Esophagus squamous epithelium (tissue), 5 donors: ENCODE measurements around the gene CAMK1G. TPM values are rescaled to one million over a fixed set of nuclear protein-coding genes. Genes with fewer than 3 reads are reported as not detected.
A peak's percentile ranks its signal among the peaks of the same experiment; 100 is the strongest.

Experiments used
- DNase-seq: peaks from one replicate; lab custom pipeline; 2025; lab: John Stamatoyannopoulos, UW
- H3K27ac ChIP-seq, 4 donors: fragments of 200-600 bp; sonication (generic); one replicate each; pipeline ENCODE4 v1.5.1; 2016 to 2019; ENCODE audit warnings: mild to moderate bottlenecking in 1 of 4
- H3K27me3 ChIP-seq, 4 donors: fragments of 200-600 bp; sonication (generic); 1 replicate in 3 of 4; 2 replicates in 1 of 4; pipeline versions ENCODE4 v1.5.1 to v1.6.0; 2017 to 2021; ENCODE audit warnings: antibody characterized with exemption in 1 of 4
- H3K36me3 ChIP-seq, 3 donors: fragments of 200-600 bp; sonication (generic); one replicate each; pipeline ENCODE4 v1.5.1; 2016 to 2019
- H3K4me1 ChIP-seq, 3 donors: fragments of 200-600 bp; sonication (generic); one replicate each; pipeline ENCODE4 v1.5.1; 2017 to 2019
- H3K4me3 ChIP-seq, 4 donors: fragments of 200-600 bp; sonication (generic); 1 replicate in 3 of 4; 2 replicates in 1 of 4; pipeline ENCODE4 v1.5.1; 2016 to 2019; ENCODE audit warnings: mild to moderate bottlenecking in 2 of 4, moderate library complexity in 1 of 4
- H3K9me3 ChIP-seq, 3 donors: fragments of 200-600 bp; sonication (generic); one replicate each; pipeline ENCODE4 v1.5.1; 2016 to 2019
- CTCF ChIP-seq, 6 experiments: fragments of 450-650 bp in 4 of 6; fragments of 200-600 bp in 2 of 6; sonication (generic) in 2 of 6; IDR thresholded peaks; one replicate each; pipeline ENCODE4 v1.5.1; 2016 to 2019; ENCODE audit warnings: antibody characterized with exemption in 6 of 6, mild to moderate bottlenecking in 4 of 6, moderate library complexity in 4 of 6
- POLR2A ChIP-seq, 4 donors: fragments of 450-650 bp; IDR thresholded peaks; one replicate each; pipeline ENCODE4 v1.6.1; 2017; ENCODE audit warnings: antibody characterized with exemption in 4 of 4, mild to moderate bottlenecking in 4 of 4, moderate library complexity in 3 of 4
- WGBS, 2 donors: methylation state at CpG; one replicate each; pipeline ENCODE4 v1.1.5; 2018; 5-methylcytosine and 5-hydroxymethylcytosine counted together
- intact Hi-C: fragments of 100-400 bp; cut with DNase I; formaldehyde crosslinking; loops from one replicate; pipeline ENCODE4 v1.15.0; 2022
- total RNA-seq, 4 donors: library from RNA; depleted of rRNA; stranded (reverse); fragments of >200 nt; gene quantifications; one replicate each; pipeline ENCODE4 v1.1.0, GENCODE V29; 2016
- donor health status: DM: yes; HTN: yes; CAD: no.

The CAMK1G gene
- total RNA-seq, 4 donors from 2014 or later, result 0.19 TPM; not detected in 3

GRCh38 chr1:209645574-209646452, 62.3 kb downstream of the CAMK1G start:
- Histone ChIP-seq H3K4me3 (no peak overlapping the region), H3K36me3 (no peaks in the 10 kb centered on the region), H3K27me3 (peaks cover 0 to 5% (median 0%) of the 10 kb centered on the region in 4 donors), H3K9me3 (no peaks in the 10 kb centered on the region), H3K4me1 (peaks cover 45 to 100% (median 81%) of the 10 kb centered on the region in 3 donors), H3K27ac (peak overlapping the region in 2 of 4 donors; percentile 66 to 73)
- no peak for TF ChIP-seq CTCF (IDR thresholded peaks at IDR 0.05)
- no peak for TF ChIP-seq POLR2A (IDR thresholded peaks at IDR 0.05)
- WGBS, 2 donors, result 68 to 69% methylated on average over 16 of the region's 16 CpGs
- no peak for DNase-seq
- intact Hi-C loops, result no loop called here

- H3K27me3 ChIP-seq, result peaks cover 0 to 2% (median 0%) of the 10 kb centered on the region in 4 donors
- no peak overlapping the region for H3K4me3 ChIP-seq
- no peak for DNase-seq
- H3K27ac ChIP-seq, result peak overlapping the region in 1 of 4 donors; percentile 66
- intact Hi-C loops, result no loop called here
- TF ChIP-seq CTCF (IDR thresholded peaks at IDR 0.05), result peak in 1 of 6 experiments; percentile 45
- TF ChIP-seq POLR2A (IDR thresholded peaks at IDR 0.05), result no peak
- no peaks in the 10 kb centered on the region for H3K36me3 ChIP-seq
- H3K9me3 ChIP-seq, result no peaks in the 10 kb centered on the region
- WGBS, 2 donors, result 63 to 76% methylated on average over 5 of the region's 5 CpGs
- peaks cover 46 to 100% (median 84%) of the 10 kb centered on the region in 3 donors for H3K4me1 ChIP-seq
Observed at GRCh38 chr1:209646558-209646957, 63.0 kb downstream of the CAMK1G start.

- H3K36me3 ChIP-seq, result no peaks in the 10 kb centered on the region
- intact Hi-C loops, result no loop called here
- H3K9me3 ChIP-seq, result no peaks in the 10 kb centered on the region
- no peak for TF ChIP-seq POLR2A (IDR thresholded peaks at IDR 0.05)
- TF ChIP-seq CTCF (IDR thresholded peaks at IDR 0.05), result no peak
- no peak for DNase-seq
- 41 to 52% methylated on average over 3 to 4 of the region's 4 CpGs for WGBS, 2 donors
- no peak overlapping the region for H3K4me3 ChIP-seq
- no peaks in the 10 kb centered on the region for H3K27me3 ChIP-seq
- H3K27ac ChIP-seq, result peak overlapping the region in 1 of 4 donors; percentile 19
- peaks cover 47 to 100% (median 78%) of the 10 kb centered on the region in 3 donors for H3K4me1 ChIP-seq
Observed at GRCh38 chr1:209647156-209647555, 63.6 kb downstream of the CAMK1G start.

- Histone ChIP-seq H3K4me3 (peak overlapping the region in 3 of 4 donors; percentile 24 to 39 (median 30)), H3K4me1 (peaks cover 36 to 100% (median 74%) of the 10 kb centered on the region in 3 donors), H3K27me3 (no peaks in the 10 kb centered on the region), H3K9me3 (no peaks in the 10 kb centered on the region), H3K27ac (peak overlapping the region in 2 of 4 donors; percentile 88 to 90), H3K36me3 (no peaks in the 10 kb centered on the region)
- TF ChIP-seq POLR2A (IDR thresholded peaks at IDR 0.05) (no peak), CTCF (IDR thresholded peaks at IDR 0.05) (no peak)
- intact Hi-C loops, result no loop called here
- no peak for DNase-seq
Observed at GRCh38 chr1:209648346-209648745, 64.8 kb downstream of the CAMK1G start.
